SK-N-SH (cell line): ENCODE results near the gene VAMP2. TPM values are rescaled to one million over a fixed set of nuclear protein-coding genes. Genes with fewer than 3 reads are reported as not detected.
A peak's percentile ranks its signal among the peaks of the same experiment; 100 is the strongest.

Source experiments
- CTCF ChIA-PET: fragments of 300-600, 350-600 bp; formaldehyde crosslinking; extraction: SDS; loops from one replicate; lab custom pipeline; 2021; lab: Yijun Ruan, JAX
- POLR2A ChIA-PET: fragments of 350-600 bp; sonication (Branson Sonifier 250); formaldehyde crosslinking; extraction: SDS; loops from one replicate; lab custom pipeline; 2020; ENCODE audit warnings: antibody characterized with exemption, inconsistent platforms; lab: Yijun Ruan, JAX
- DNase-seq: peaks from one replicate; pipeline ENCODE4 v3.0.0; 2012
- H2AFZ ChIP-seq: fragments of 200-600 bp; sonication (generic); 2 replicates; pipeline ENCODE4 v1.8.1; 2016; ENCODE audit warnings: antibody characterized with exemption, mild to moderate bottlenecking, low read depth
- H3F3A ChIP-seq: fragments of 200-600 bp; sonication (generic); replicated peaks from 2 replicates; pipeline ENCODE3; 2016; ENCODE audit warnings: antibody characterized with exemption, mild to moderate bottlenecking; ENCODE audit not compliant: insufficient read depth
- H3K27ac ChIP-seq, 2 experiments: fragments of 200-500 bp in 1 of 2; fragments of 200-600 bp in 1 of 2; sonication (Bioruptor generic) in 1 of 2; sonication (generic), shearing (Covaris generic) in 1 of 2; 2 replicates each; pipeline versions ENCODE4 v1.5.1 to v1.6.1; 2014 to 2016; ENCODE audit warnings: low read depth in 2 of 2, inconsistent platforms in 1 of 2, low read length in 1 of 2, mild to moderate bottlenecking in 1 of 2, mixed read lengths in 1 of 2
- H3K27me3 ChIP-seq: fragments of 200-600 bp; sonication (generic), shearing (Covaris generic); 2 replicates; pipeline ENCODE4 v1.6.1; 2016; ENCODE audit warnings: mixed run types; ENCODE audit not compliant: insufficient read depth
- H3K36me3 ChIP-seq, 2 experiments: fragments of 200-500 bp in 1 of 2; fragments of 200-600 bp in 1 of 2; sonication (Bioruptor generic) in 1 of 2; sonication (generic) in 1 of 2; replicated peaks in 1 of 2; 2 replicates each; pipeline versions ENCODE3 to v1.5.1; 2014 to 2016; ENCODE audit warnings: low read length in 1 of 2, mild to moderate bottlenecking in 1 of 2; ENCODE audit not compliant: insufficient read depth in 2 of 2, control insufficient read depth in 1 of 2
- H3K4me1 ChIP-seq, 2 experiments: fragments of 200-500 bp in 1 of 2; fragments of 200-600 bp in 1 of 2; sonication (Bioruptor generic) in 1 of 2; sonication (generic), shearing (Covaris generic) in 1 of 2; 2 replicates each; pipeline versions ENCODE4 v1.5.1 to v1.6.1; 2014 to 2016; ENCODE audit warnings: low read depth in 1 of 2, low read length in 1 of 2, mixed run types in 1 of 2; ENCODE audit not compliant: insufficient read depth in 2 of 2, control insufficient read depth in 1 of 2
- H3K4me2 ChIP-seq: fragments of 200-600 bp; sonication (generic), shearing (Covaris generic); 2 replicates; pipeline ENCODE4 v1.6.1; 2017; ENCODE audit warnings: mixed run types
- H3K4me3 ChIP-seq, 2 experiments: fragments of 200-500 bp in 1 of 2; fragments of 200-600 bp in 1 of 2; sonication (Bioruptor generic) in 1 of 2; sonication (generic), shearing (Covaris generic) in 1 of 2; 2 replicates each; pipeline versions ENCODE4 v1.5.1 to v1.8.1; 2014 to 2016; ENCODE audit warnings: low read depth in 2 of 2, inconsistent platforms in 1 of 2, low read length in 1 of 2, mild to moderate bottlenecking in 1 of 2, mixed read lengths in 1 of 2, moderate library complexity in 1 of 2
- H3K79me2 ChIP-seq: fragments of 200-600 bp; sonication (generic); 2 replicates; pipeline ENCODE4 v1.8.1; 2017; ENCODE audit warnings: mild to moderate bottlenecking; ENCODE audit not compliant: insufficient read depth
- H3K9ac ChIP-seq: fragments of 200-600 bp; sonication (generic); 2 replicates; pipeline ENCODE4 v1.6.1; 2017; ENCODE audit warnings: mixed run types
- H3K9me2 ChIP-seq: fragments of 200-600 bp; sonication (generic); 2 replicates; pipeline ENCODE4 v1.6.1; 2017; ENCODE audit warnings: mixed run types
- H3K9me3 ChIP-seq: fragments of 200-600 bp; sonication (generic); 2 replicates; pipeline ENCODE4 v1.6.1; 2017; ENCODE audit warnings: mixed run types, mild to moderate bottlenecking, moderate library complexity
- H4K20me1 ChIP-seq: fragments of 200-600 bp; sonication (generic); 2 replicates; pipeline ENCODE4 v1.6.1; 2017; ENCODE audit warnings: mild to moderate bottlenecking, mixed run types; ENCODE audit not compliant: insufficient read depth
- CTCF ChIP-seq: fragments of 200-600 bp; sonication (generic); IDR thresholded peaks from 2 replicates; pipeline ENCODE4 v1.6.1; 2017; ENCODE audit warnings: antibody characterized with exemption, mild to moderate bottlenecking, moderate library complexity
- EP300 ChIP-seq, 2 experiments: IDR thresholded peaks; 2 replicates each; pipeline versions ENCODE4 v1.4.0 to v1.6.1; 2012; ENCODE audit warnings: borderline replicate concordance in 1 of 2, low read depth in 1 of 2, low read length in 1 of 2
- FOSL2 ChIP-seq: IDR thresholded peaks from 2 replicates; pipeline ENCODE4 v1.4.0; 2012; ENCODE audit warnings: low read depth, mild to moderate bottlenecking, moderate library complexity, borderline replicate concordance
- FOXJ3 ChIP-seq: sonication (generic); formaldehyde crosslinking; IDR thresholded peaks from 2 replicates; pipeline ENCODE4 v1.5.1; 2020; ENCODE audit warnings: mild to moderate bottlenecking, missing genetic modification reagents
- GABPA ChIP-seq: IDR thresholded peaks from 2 replicates; pipeline ENCODE4 v1.4.0; 2012; ENCODE audit warnings: low read depth, mild to moderate bottlenecking
- GATA2 ChIP-seq: sonication (generic); formaldehyde crosslinking; IDR thresholded peaks from 2 replicates; pipeline ENCODE4 v1.5.0; 2020; ENCODE audit warnings: mild to moderate bottlenecking, missing genetic modification reagents
- JUND ChIP-seq: IDR thresholded peaks from 2 replicates; pipeline ENCODE4 v1.4.0; 2012
- MEF2A ChIP-seq: IDR thresholded peaks from 2 replicates; pipeline ENCODE4 v1.4.0; 2012; ENCODE audit warnings: low read depth, borderline replicate concordance
- POLR2AphosphoS5 ChIP-seq: IDR thresholded peaks from 2 replicates; pipeline ENCODE4 v1.6.1; 2012; ENCODE audit warnings: low read depth, low read length
- RAD21 ChIP-seq: IDR thresholded peaks from 2 replicates; pipeline ENCODE4 v1.6.1; 2012; ENCODE audit warnings: mild to moderate bottlenecking, low read length
- REST ChIP-seq: IDR thresholded peaks from 2 replicates; pipeline ENCODE4 v1.6.1; 2012; ENCODE audit warnings: mild to moderate bottlenecking, low read depth, low read length, moderate library complexity
- RXRA ChIP-seq: IDR thresholded peaks from 2 replicates; pipeline ENCODE4 v1.4.0; 2012; ENCODE audit warnings: low read depth, mild to moderate bottlenecking, borderline replicate concordance
- SIN3A ChIP-seq: IDR thresholded peaks from 2 replicates; pipeline ENCODE4 v1.6.1; 2012; ENCODE audit warnings: low read depth, mild to moderate bottlenecking, low read length, moderate library complexity, borderline replicate concordance
- SMC3 ChIP-seq: IDR thresholded peaks from 2 replicates; pipeline ENCODE4 v1.6.1; 2012; ENCODE audit warnings: low read depth, low read length, improper control_type of control experiment
- TAF1 ChIP-seq: IDR thresholded peaks from 2 replicates; pipeline ENCODE4 v1.6.1; 2012; ENCODE audit warnings: low read depth, mild to moderate bottlenecking, low read length, moderate library complexity, borderline replicate concordance
- WGBS: methylation state at CpG from one replicate; pipeline ENCODE4 v1.1.6; 2017; ENCODE audit warnings: low lambda C conversion rate; 5-methylcytosine and 5-hydroxymethylcytosine counted together
- polyA plus RNA-seq, 3 experiments: library from polyadenylated mRNA; depleted of rRNA; stranded (reverse); fragments of >200 nt; gene quantifications; 2 replicates each; pipeline ENCODE4 v1.2.3, GENCODE V29; 2012
- TF ChIP-seq, protein P1 (sequence below): fragments of 150-350 bp; IDR thresholded peaks from 2 replicates; pipeline ENCODE4 v1.6.1; 2016; ENCODE audit warnings: mild to moderate bottlenecking, low read depth, low read length
- TF ChIP-seq, protein P2 (sequence below): IDR thresholded peaks from 2 replicates; pipeline ENCODE4 v1.4.0; 2012; ENCODE audit warnings: low read depth, borderline replicate concordance
- TF ChIP-seq, protein P3 (sequence below): fragments of 150-350 bp; IDR thresholded peaks from 2 replicates; pipeline ENCODE4 v1.6.1; 2017; ENCODE audit warnings: antibody characterized with exemption, low read length, low read depth, borderline replicate concordance
- TF ChIP-seq, protein P4 (sequence below): IDR thresholded peaks from 2 replicates; pipeline ENCODE4 v1.4.0; 2012; ENCODE audit warnings: low read depth, borderline replicate concordance

Gene VAMP2
- polyA plus RNA-seq, 1 of the 3 experiments (the other 2 are of a cell fraction): 42.0 TPM

DNA sequence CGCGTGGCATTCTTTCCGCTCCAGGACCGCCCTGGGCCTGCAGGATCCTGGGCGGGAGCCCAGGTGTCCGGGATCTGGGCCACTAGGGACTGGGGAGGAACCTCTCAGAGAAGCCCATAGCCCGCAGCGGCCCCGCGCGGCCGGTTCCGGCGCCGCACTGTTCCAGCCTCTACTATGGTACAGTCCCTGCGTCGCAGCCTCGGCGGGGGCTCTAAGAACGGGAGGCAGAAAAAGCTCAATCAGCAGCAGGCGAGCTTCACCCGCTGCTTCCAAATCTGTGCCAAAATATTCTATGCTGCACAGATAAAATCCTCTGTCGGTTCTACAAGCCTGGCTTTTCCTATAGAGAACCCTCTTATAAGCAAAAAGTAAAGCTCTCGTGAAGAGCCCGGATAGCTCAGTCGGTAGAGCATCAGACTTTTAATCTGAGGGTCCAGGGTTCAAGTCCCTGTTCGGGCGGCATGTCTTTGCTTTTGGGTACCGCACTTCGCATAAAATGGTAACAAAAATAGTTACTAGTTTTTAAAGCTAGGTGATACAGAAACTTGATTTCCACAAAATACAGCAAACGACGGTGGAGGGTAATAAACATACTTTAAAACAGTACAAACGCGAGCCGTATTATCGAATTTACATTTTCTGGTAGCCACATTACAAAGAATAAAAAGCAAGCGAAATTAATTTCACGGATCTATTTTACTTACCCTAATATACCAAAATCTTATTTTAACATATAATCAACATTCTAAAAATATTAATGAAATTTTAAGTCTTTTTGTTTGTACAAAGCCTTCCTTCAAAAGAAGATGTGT, 43.8 kb downstream of the VAMP2 start:
- peaks cover 23% of the 10 kb centered on the region for H3F3A ChIP-seq
- peak overlapping the region; percentile 53 to 79 for H3K4me3 ChIP-seq
- 2% methylated on average over 29 of the region's 38 CpGs for WGBS
- H3K79me2 ChIP-seq: no peaks in the 10 kb centered on the region
- H3K27me3 ChIP-seq: peaks cover 23% of the 10 kb centered on the region; the same call in 1 of the 2 replicates
- peaks cover 0 to 28% of the 10 kb centered on the region in 2 experiments; a peak in 2 of 4 replicates for H3K4me1 ChIP-seq
- ChIA-PET CTCF (interaction anchor here (0.7 to 15.2 kb wide), 38 partner anchors 9 to 185 kb away, joined by 3 to 298 read pairs (median 8); partner anchors contain the start of genes ALOX12B, PER1, SLC25A35 and VAMP2), POLR2A (interaction anchor here (0.6 to 1.4 kb wide), 4 partner anchors 54 to 433 kb away, joined by 3 to 6 read pairs (median 4); no protein-coding TSS in a partner anchor)
- no peaks in the 10 kb centered on the region for H3K36me3 ChIP-seq
- no peaks in the 10 kb centered on the region for H3K9me2 ChIP-seq
- peaks cover 15% of the 10 kb centered on the region for H4K20me1 ChIP-seq
- peak overlapping the region; percentile 97 for H3K4me2 ChIP-seq
- H3K9me3 ChIP-seq: no peaks in the 10 kb centered on the region
- H3K27ac ChIP-seq: peak overlapping the region; percentile 62 to 63
- H2AFZ ChIP-seq: peak overlapping the region; percentile 77; the same call in 1 of the 2 replicates
- peak overlapping the region; percentile 52 for H3K9ac ChIP-seq
- DNase-seq: peak; percentile 87
- TF ChIP-seq REST: peak; percentile 27; the same call in 1 of the 2 replicates
- TF ChIP-seq FOXJ3 (CRISPR knock-in tag): no peak
- no peak for TF ChIP-seq POLR2AphosphoS5
- TF ChIP-seq FOSL2: peak; percentile 67; the same call in 1 of the 2 replicates
- peak; percentile 94 for TF ChIP-seq CTCF
- TF ChIP-seq, protein P1, sequence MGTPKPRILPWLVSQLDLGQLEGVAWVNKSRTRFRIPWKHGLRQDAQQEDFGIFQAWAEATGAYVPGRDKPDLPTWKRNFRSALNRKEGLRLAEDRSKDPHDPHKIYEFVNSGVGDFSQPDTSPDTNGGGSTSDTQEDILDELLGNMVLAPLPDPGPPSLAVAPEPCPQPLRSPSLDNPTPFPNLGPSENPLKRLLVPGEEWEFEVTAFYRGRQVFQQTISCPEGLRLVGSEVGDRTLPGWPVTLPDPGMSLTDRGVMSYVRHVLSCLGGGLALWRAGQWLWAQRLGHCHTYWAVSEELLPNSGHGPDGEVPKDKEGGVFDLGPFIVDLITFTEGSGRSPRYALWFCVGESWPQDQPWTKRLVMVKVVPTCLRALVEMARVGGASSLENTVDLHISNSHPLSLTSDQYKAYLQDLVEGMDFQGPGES: no peak; the same call in 1 of the 2 replicates
- peak; percentile 29; the same call in 1 of the 2 replicates for TF ChIP-seq GABPA
- no peak; a peak in 1 of 4 replicates for TF ChIP-seq EP300 (IDR thresholded peaks at IDR 0.05; ENCODE audit: borderline replicate concordance in 1 of 2, low read depth in 1 of 2, low read length in 1 of 2)
- TF ChIP-seq TAF1: 0 out of 2 replicates have a peak, but pooled peaks have one; percentile 19
- TF ChIP-seq SMC3: peak; percentile 44
- no peak for TF ChIP-seq MEF2A
- TF ChIP-seq RAD21: peak; percentile 57
- TF ChIP-seq, protein P2, sequence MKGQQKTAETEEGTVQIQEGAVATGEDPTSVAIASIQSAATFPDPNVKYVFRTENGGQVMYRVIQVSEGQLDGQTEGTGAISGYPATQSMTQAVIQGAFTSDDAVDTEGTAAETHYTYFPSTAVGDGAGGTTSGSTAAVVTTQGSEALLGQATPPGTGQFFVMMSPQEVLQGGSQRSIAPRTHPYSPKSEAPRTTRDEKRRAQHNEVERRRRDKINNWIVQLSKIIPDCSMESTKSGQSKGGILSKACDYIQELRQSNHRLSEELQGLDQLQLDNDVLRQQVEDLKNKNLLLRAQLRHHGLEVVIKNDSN: no peak
- TF ChIP-seq, protein P3, sequence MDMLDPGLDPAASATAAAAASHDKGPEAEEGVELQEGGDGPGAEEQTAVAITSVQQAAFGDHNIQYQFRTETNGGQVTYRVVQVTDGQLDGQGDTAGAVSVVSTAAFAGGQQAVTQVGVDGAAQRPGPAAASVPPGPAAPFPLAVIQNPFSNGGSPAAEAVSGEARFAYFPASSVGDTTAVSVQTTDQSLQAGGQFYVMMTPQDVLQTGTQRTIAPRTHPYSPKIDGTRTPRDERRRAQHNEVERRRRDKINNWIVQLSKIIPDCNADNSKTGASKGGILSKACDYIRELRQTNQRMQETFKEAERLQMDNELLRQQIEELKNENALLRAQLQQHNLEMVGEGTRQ: no peak
- 0 out of 2 replicates have a peak, but pooled peaks have one; percentile 3 for TF ChIP-seq JUND
- TF ChIP-seq, protein P4, sequence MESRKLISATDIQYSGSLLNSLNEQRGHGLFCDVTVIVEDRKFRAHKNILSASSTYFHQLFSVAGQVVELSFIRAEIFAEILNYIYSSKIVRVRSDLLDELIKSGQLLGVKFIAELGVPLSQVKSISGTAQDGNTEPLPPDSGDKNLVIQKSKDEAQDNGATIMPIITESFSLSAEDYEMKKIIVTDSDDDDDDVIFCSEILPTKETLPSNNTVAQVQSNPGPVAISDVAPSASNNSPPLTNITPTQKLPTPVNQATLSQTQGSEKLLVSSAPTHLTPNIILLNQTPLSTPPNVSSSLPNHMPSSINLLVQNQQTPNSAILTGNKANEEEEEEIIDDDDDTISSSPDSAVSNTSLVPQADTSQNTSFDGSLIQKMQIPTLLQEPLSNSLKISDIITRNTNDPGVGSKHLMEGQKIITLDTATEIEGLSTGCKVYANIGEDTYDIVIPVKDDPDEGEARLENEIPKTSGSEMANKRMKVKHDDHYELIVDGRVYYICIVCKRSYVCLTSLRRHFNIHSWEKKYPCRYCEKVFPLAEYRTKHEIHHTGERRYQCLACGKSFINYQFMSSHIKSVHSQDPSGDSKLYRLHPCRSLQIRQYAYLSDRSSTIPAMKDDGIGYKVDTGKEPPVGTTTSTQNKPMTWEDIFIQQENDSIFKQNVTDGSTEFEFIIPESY: no peak
- TF ChIP-seq RXRA: no peak; the same call in 1 of the 2 replicates
- TF ChIP-seq SIN3A: no peak
- 0 out of 2 replicates have a peak, but pooled peaks have one; percentile 15 for TF ChIP-seq GATA2
